GM21825 (cell line): ENCODE data around the gene RNPEP.
"Not testable (repeated sequence)": the region's sequence is repeated elsewhere in the genome, so short reads cannot be mapped to it uniquely, and the experiment has no call there.

Experiments used
- ATAC-seq: cut with Tn5 transposase; IDR thresholded peaks from one replicate; pipeline ENCODE4 v1.9.1; 2021; ENCODE audit warnings: mild to moderate bottlenecking, moderate library complexity; ENCODE audit not compliant: unreplicated experiment

Gene RNPEP

DNA sequence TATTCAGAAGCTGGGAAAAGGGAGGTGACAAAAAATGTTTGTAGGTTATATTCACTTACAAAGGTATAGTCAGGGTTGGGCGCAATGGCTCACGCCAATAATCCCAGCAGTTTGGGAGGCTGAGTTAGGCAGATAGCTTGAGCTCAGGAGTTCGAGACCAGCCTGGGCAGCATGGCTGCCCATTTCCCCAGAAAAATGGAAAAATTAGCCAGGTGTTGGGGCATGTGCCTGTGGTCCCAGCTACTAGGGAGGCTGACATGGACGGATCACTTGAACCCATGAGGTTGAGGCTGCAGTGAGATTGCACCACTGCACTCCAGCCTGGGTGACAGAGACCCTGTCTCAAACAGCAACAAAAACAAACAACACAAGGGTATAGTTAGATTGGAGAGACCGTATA lies 24.1 kb upstream of the RNPEP start:
- no peak for ATAC-seq

DNA sequence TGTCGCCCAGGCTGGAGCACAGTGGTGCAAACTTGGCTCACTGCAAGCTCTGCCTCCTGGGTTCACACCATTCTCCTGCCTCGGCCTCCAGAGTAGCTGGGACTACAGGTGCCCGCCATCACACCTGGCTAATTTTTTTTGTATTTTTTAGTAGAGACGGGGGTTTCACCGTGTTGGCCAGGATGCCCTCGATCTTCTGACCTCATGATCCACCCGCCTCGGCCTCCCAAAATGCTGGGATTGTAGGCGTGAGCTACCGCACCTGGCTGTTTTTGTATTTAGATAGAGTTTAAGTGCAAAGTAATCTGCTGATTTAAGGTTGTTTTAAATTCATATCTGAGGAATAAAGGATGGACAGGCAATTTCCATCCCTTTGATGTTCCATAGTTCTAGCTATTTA lies 20.1 kb upstream of the RNPEP start:
- ATAC-seq: not testable (repeated sequence)

DNA sequence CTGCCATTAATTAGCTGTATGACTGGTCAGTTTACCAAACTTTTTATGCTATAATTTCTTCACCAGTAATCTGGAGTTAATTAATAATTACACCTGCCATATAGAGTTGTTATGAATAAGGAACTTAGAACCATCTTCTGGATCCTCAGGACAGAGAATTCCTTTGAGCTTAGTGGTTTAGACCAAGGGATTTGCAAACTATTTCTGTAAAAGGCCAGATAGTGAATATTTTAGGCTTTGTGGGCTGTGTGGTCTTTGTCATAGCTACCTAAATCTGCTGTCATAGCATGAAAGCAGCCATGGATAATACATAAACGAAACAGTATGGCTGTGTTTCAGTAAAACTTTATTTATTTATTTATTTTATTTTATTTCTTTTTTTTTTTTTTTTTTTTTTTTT lies 18.2 kb upstream of the RNPEP start:
- no peak for ATAC-seq

DNA sequence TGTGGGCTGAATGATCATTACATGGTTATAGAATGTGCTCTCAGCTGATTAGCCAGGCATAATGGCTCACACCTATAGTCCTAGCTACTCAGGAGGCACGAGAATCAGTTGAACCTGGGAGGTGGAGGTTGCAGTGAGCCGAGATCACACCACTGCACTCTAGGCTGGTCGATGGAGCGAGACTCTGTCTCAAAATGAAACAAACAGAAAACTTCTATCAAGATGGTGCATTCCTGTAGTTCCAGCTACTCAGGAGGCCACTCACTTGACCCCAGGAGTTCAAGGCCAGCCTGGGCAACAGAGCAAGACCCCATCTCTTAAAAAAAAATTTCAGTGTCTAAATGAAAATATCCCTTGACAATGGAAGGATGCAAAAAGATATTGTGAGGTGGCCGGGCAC lies 16.3 kb upstream of the RNPEP start:
- no peak for ATAC-seq

DNA sequence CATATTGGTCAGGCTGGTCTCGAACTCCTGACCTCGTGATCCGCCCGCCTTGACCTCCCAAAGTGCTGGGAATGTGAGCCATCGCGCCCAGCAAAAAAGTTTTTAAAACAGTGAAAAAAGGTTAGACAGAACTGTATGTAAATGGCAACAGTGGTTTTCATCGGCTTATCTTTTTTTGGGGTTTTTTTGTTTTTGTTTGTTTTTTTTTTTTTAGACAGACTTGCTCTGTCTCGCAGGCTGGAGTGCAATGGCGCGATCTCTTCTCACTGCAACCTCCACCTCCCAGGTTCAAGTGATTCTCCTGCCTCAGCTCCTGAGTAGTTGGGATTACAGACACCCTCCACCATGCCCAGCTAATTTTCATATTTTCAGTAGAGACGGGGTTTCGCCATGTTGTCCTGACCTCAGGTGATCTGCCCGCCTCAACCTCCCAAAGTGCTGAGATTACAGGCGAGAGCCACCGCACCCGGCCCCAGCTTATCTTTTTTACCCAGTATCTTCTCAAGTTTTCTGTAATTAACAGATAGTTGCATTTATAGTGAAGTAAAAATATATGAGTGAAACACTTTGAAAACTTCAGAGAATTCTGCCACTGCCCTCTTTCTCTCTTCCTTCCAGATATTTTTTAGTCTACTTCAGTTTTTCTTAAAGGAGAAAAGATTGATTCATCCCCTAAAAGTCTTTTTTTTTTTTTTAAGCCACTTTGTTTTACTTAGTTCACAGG lies 14.1 kb upstream of the RNPEP start:
- no peak for ATAC-seq

DNA sequence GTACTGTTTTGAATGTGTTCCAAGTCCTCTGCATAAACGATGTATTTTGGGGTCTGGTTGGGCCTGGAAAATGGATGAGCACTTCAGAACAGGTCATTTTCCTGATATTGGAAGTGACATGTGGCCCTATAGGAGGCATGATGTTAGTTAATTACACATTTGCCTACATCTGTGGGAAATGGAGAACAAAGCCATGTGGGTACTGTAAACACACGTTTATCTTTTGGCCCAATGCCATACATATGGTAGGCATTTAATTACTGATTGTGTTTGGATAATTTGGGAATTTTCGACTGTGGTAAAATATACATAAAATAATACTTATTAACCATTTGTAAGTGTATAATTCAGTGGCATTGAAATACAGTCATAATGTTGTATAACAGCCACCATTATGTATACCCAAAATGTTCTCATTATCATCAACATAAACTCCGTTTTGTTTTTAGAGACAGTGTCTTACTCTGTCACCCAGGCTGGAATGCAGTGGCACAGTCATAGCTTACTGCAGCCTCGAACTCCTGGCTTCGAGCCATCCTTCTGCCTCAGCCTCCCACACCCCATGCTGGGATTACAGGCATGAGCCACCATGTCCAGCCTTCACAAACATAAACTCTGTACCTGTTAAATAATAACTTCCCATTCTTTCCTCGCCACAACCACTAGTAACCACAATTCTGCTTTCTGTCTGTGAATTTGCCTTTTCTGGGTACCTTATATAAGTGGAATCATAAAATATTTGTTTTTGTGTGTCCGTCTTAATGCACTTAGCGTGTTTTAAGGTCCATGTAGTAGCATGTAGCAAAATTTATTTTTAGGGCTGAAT lies 11.9 kb upstream of the RNPEP start:
- no peak for ATAC-seq

DNA sequence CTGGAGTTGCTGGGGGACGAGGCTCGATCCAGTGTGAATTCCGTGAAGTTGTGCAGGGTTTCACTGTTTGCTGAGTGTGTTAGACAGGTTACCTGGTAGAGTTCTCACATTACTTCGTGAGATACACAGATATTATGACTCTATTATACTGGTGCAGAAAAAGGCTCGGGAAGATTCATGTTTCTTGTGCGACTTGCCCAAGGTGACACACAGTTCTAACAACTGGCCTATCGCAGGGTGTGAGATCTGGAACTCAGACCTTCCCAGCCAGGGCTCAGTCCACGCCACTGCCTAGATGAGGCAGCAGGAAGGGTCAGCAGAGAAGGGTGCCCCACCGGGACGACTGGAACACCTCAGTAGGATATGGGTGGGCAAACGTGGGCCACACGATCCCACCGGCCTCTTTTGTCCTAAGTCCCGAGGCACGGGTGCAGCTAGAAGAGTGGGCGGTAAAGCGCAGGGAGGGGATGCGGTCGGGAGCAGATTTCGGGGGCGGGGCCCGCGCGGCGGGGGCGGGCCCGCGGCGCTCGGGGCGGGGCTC lies 296 bp upstream of the RNPEP start:
- peak; percentile 13 for ATAC-seq

DNA sequence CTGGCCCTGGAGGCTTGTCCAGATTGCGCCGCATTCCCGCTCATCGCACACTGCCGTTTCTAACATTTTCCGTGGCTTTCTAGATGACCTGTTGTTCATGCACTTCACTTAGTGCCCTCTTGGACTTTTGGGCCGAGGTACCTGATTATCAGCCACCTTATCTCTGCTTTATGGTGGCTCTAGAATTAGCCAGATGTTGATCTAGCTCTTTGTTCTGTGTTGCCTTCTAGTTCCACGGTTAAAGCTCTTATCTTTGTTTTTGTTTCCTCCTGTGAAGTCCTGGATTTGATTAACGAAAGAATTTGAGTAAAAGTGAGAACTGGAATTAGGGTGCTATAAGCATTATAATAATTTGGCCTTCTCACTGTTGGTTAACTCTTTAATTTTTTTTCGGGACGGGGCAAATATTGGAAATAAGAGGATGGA lies 945 bp downstream of the RNPEP start:
- no peak for ATAC-seq

DNA sequence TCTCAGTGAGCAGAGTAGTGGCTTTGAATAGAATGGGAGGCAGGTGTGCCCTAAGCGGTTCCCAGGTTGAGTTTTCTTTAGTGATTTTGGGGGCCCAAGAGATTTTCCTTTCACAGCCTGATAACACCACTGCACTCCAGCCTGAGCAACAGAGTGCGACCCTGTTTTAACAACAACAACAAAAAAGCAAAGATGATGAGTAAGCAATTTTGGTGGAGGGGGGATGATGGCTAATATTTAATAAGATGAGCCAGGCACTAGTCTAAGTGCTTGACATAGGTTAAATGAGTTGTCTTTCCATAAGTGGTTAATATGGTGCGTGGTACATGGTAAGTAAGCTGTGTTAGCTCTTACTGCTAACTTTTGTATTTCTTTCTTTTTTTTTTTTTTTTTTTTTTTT lies 2.0 kb downstream of the RNPEP start:
- no peak for ATAC-seq

DNA sequence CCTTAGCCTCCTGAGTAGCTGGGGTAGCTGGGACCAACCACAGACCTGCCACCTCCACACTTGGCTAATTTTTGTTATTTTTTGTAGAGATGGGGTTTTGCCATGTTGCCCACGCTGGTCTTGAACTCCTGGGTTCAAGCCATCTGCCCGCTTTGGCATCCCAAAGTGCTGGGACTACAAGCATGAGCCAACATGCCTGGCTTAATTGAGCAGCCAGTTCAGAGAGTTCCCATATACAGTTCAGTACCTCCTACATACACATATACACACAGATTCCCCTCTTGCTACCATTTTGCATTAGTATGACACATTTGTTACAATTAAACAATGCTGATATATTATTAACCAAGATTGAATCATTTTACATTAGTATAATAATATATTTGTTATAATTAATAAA lies 2.9 kb downstream of the RNPEP start:
- no peak for ATAC-seq

DNA sequence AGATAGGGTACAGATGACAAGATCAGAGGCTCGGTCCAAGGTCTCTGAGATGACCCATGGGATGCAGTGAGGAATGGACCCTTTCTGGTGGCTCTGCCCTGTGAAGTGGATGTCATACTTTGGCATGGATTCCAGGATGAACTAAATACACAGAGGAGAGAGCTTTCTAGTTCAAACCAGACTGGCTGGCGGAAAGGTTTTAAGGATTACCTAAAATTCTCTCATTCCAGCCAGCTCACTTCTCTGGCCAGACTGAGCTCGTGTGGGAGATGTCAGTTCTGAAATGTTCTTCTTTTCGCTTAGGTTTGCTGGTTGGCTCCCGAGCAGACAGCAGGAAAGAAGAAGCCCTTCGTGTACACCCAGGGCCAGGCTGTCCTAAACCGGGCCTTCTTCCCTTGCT lies 6.2 kb downstream of the RNPEP start:
- no peak for ATAC-seq

DNA sequence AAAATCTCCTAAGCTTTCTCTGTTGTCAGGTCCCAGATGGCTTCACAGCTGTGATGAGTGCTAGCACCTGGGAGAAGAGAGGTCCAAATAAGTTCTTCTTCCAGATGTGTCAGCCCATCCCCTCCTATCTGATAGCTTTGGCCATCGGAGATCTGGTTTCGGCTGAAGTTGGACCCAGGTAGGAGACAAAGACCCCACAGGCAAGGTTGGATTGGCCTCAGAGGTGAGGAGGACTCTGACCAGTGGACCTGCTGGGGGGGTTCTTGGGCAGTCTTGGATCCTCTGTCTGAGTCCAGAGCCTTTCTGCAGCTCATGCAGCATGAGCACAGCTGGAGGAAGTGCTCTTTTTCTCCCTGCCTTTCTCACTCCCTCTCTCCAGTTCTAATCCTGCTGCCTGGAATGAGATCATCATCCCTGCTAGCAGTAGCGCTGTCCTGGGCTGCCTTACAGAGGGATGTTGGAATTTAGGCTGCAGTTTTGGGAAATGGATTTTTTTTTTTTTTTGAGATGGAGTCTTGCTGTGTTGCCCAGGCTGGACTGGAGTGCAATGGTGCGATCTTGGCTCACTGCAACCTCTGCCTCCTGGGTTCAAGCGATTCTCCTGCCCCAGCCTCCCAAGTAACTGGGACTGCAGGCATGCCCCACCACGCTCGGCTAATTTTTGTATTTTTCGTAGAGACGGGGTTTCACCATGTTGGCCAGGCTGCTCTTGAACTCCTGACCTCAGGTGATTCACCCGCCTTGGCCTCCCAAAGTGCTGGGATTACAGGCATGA lies 7.1 kb downstream of the RNPEP start:
- ATAC-seq: no peak

DNA sequence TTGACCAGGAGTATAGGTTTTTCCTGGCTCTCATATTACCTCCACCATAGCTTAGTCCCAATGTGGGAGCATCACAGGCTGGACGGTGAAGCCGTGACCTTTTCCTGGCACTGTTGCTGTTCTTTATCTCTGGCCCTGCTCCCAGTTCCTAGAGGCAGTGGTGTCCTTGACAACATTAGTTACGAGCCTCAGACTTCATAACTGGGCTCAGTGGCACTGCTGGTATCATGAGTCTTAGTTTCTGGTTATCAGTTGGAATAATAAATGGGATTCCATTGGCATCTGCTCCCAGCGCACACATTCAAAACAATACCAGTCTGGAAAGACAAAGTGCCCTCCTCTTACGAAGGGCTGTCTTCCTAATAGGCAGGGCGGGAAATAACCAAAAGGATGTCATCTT lies 8.0 kb downstream of the RNPEP start:
- no peak for ATAC-seq

DNA sequence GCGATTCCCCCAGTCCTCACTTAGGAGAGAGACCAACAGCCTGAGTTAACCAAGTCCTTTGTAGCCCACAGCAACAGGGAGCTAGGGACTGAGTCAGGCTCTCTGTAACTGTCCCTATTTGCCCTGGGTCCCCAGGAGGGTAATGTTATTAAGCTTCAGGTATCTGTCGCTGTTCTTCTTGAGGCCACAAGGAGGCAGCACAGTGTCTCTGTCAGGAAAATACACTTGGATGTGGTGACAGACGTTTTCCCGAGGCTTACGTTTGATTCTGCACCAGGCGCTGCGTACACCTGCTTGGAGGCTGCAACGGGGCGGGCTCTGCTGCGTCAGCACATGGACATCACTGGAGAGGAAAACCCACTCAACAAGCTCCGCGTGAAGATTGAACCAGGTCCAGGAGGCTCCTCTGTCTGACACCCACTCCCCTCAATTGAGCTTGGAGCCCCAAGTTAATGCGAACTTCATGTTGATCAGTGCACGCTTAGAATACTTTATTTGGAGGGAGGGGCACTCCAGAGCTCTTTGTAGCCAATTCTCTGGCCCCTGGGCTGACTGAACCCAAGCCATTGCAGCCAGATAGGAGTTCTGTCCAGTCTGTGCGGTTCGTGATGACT lies 17.3 kb downstream of the RNPEP start:
- ATAC-seq: no peak

DNA sequence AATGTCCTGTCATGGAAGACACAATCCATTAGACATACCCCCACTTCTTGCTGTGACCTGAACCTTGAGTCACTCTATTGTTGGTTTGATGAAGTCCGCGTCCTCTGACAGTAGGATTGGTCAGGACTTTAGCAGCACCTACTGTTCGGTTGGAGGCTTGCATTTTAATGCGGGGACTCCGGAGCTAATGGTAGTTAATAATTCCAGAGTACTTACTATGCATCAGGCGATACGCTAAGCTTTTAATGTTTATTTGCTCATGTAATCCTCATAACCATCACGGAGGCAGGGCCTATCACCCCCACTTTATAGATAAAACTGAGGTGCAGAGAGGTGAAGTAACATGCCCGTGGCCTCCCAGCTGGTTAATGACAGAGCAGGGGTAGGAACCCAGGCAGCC lies 20.1 kb downstream of the RNPEP start:
- no peak for ATAC-seq

DNA sequence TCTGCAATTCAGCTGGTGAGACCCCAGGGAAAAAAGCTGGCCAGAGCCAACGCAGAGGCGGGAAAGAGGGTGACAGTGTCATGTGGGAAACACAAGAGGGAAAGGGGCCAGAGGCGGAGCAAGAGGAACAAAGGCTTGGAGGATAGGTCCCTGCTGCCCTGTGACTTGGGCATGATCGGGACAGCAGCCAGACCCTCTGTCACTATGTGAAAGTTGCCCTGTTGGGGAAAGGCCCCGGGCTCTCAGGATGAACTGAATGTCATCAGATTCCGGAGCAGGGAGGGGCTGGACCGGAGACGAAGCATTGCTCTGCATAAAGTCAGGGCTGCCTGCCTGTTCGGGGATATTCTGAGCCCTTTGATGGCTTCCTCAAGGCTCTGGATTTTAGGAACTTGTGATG lies 22.3 kb downstream of the RNPEP start:
- no peak for ATAC-seq

DNA sequence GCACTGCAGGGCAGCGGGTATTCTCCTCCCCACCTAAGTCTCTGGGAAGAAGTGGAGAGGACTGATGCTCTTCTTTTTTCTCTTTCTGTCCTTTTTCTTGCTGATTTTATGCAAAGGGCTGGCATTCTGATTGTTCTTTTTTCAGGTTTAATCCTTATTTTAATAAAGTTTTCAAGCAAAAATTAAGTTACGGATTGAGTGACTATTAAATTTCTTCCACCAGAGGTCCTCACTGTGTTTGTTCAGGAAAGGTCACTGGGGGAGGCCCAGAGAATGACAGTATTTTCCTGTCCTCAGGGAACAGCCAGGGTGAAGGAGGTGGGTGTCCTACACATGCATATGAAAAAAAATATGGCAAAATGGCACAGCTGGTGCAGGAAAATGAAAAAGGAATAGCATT lies 23.5 kb downstream of the RNPEP start:
- ATAC-seq: no peak

DNA sequence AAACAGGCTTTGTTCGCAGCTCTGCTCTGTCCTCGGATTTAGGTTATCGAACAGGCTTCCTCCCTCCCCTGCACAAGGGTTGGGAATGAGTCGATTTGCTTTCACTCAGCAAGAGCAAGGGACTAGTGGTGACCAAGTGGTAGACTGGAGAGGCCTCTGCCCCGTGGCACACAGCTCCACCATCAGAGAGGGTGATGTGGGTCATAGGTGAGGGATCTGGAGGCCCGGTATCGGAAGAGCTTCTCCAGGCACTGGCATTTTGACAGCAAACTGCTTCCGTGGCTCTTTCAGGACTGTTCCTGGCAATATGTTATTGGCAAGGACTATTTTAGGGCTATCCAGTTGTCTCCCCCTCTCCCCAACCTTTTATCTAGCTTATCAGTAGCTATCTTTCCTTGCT lies 24.9 kb downstream of the RNPEP start:
- ATAC-seq: no peak

DNA sequence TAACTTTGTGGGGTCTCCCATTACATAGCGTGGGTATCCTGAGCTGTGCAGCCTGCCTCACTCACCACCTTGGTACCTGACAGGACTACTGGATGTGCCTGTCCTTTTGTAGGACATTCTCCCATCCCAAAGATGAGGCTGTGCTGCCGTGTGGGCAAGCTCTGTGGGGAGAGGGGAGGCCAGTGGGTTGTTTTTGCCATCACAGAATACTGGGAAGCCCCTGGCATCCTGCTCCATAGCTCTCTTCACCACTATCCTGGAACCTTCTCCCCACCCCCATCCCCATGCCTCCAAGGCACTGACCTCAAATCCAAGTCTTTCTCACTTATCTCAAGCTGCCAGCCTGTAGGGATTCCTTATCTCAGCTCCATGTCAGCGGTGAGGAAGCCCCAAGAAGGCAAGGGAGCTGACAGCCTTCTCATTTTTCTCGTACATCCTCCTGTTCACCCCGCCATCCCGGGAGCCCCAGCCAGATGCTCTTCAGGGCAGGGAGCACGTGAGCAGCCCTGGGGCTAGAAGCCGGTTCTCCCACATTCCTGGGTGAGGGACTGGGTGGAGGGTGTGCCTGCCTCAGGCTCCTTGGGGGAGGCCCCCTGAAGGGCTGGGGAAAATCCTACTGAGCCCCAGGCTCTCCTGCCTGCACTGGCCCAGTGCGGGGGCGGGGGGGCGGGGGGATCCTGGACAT lies 25.5 kb downstream of the RNPEP start:
- ATAC-seq: no peak
